ENCODE results near the gene RGS21.

RGS21 gene

DNA sequence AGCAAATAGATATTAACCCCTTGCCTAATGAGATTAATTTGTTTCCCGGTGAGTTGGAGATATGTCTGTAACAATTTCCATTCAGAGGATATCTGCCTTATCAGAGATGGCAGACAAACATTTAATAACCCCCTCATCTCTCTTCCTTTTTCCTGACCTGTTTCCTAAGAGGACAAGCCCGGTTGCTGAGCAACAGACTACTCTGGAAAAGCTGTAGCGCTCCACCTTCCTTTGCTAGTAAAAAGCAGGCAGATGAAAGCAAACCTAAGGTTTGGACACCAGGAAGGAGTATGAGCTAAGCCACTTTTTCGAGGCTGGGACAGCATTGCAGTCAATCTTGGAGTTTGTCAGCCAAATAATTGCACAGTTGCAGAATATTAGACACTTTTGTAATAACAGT, 82.4 kb downstream of the RGS21 start:
- no peak for TF ChIP-seq ZFX (IDR thresholded peaks at IDR 0.05)
- TF ChIP-seq, protein P1, sequence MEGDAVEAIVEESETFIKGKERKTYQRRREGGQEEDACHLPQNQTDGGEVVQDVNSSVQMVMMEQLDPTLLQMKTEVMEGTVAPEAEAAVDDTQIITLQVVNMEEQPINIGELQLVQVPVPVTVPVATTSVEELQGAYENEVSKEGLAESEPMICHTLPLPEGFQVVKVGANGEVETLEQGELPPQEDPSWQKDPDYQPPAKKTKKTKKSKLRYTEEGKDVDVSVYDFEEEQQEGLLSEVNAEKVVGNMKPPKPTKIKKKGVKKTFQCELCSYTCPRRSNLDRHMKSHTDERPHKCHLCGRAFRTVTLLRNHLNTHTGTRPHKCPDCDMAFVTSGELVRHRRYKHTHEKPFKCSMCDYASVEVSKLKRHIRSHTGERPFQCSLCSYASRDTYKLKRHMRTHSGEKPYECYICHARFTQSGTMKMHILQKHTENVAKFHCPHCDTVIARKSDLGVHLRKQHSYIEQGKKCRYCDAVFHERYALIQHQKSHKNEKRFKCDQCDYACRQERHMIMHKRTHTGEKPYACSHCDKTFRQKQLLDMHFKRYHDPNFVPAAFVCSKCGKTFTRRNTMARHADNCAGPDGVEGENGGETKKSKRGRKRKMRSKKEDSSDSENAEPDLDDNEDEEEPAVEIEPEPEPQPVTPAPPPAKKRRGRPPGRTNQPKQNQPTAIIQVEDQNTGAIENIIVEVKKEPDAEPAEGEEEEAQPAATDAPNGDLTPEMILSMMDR (conservative IDR thresholded peaks at IDR 0.05) = no peak

DNA sequence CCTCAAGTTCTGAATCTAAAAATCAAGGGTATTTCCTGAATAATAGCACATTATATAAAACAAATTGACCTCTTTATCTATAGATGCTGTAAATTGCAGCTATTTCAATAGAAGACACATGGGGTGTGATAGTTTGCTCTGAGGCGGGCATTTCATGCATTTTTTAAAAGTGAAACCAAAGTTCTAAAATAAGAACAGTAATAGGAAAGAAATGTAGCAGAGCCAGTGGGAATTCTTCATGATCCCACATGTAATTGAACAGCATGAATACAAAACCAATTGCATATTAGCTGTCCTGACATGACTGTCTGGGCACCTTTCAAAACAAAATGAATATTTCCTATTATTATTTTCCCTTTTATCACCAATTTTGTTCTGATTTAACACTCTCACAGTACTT, 85.0 kb downstream of the RGS21 start:
- H3K27ac ChIP-seq = no peak overlapping the region
- TF ChIP-seq, protein P1 (conservative IDR thresholded peaks at IDR 0.05) = no peak
- no peak for TF ChIP-seq ZFX (IDR thresholded peaks at IDR 0.05)

More for the DNA sequence above, 82.4 kb downstream of the RGS21 start:
- no peak overlapping the region for H3K27ac ChIP-seq

DNA sequence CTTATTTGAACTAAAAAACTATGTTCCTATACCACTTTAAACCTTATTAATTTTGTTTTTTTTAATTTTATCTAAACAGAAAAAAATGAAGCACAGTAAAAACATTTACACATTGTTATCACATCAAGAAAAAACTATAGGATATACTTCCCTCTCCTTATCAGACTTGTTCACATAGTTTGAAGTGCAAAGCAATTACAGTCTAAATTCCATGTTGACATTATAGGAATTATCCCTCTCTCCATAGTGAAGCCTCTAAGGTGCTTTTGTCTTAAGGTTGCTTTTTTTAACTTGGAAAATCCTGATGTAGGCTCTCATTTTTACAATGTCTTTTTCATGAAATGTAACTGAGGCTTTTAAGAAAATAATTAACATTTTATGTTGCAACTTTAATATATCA, 85.8 kb downstream of the RGS21 start:
- TF ChIP-seq, protein P1 (conservative IDR thresholded peaks at IDR 0.05) = no peak
- no peak for TF ChIP-seq ZFX (IDR thresholded peaks at IDR 0.05)
- H3K27ac ChIP-seq = no peak overlapping the region

DNA sequence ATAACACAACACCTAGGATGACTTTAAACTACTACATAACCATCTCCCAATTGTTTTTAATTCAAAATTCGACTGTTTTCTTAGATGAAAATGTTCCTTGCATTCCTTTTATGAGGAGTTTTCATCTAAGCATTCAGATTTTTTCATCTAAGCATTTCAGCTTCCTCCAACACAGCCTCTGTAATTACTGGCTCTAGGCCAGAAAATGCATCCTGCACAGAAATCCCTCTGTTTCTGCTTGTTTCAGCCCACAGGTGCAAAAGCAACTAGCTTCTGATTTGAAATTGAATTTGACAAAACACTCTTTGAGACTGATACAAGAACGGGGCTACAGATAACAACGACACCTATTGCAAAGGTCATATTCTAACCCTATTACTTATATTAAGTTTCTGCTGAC, 90.4 kb downstream of the RGS21 start:
- H3K27ac ChIP-seq = no peak overlapping the region
- TF ChIP-seq ZFX (IDR thresholded peaks at IDR 0.05) = no peak
- TF ChIP-seq, protein P1 (conservative IDR thresholded peaks at IDR 0.05) = no peak
